Peyer's patch (tissue), 4 donors: ENCODE measurements around the gene RPL19. TPM values are rescaled to one million over a fixed set of nuclear protein-coding genes. Genes with fewer than 3 reads are reported as not detected.

ENCODE experiments used
- DNase-seq, 3 donors: peaks; one replicate each; pipeline ENCODE4 v3.0.0-alpha.2; 2017 to 2019
- H3K27ac ChIP-seq, 4 donors: fragments of 200-600 bp; sonication (generic); one replicate each; pipeline ENCODE4 v1.5.1; 2016 to 2019
- H3K27me3 ChIP-seq, 2 donors: fragments of 200-600 bp; sonication (generic); one replicate each; pipeline ENCODE4 v1.5.1; 2019
- H3K36me3 ChIP-seq, 3 donors: fragments of 200-600 bp; sonication (generic); one replicate each; pipeline ENCODE4 v1.5.1; 2016 to 2019
- H3K4me1 ChIP-seq, 4 donors: fragments of 200-600 bp; sonication (generic); one replicate each; pipeline ENCODE4 v1.5.1; 2016 to 2019
- H3K4me3 ChIP-seq, 4 donors: fragments of 200-600 bp; sonication (generic); 1 replicate in 3 of 4; 2 replicates in 1 of 4; pipeline ENCODE4 v1.5.1; 2016 to 2019; ENCODE audit warnings: mild to moderate bottlenecking in 1 of 4
- H3K9me3 ChIP-seq, 4 donors: fragments of 200-600 bp; sonication (generic); one replicate each; pipeline ENCODE4 v1.5.1; 2016 to 2019; ENCODE audit warnings: mild to moderate bottlenecking in 1 of 4
- POLR2A ChIP-seq, 2 donors: fragments of 450-650 bp; IDR thresholded peaks; one replicate each; pipeline ENCODE4 v1.5.1; 2017; ENCODE audit warnings: antibody characterized with exemption in 2 of 2, mild to moderate bottlenecking in 2 of 2, moderate library complexity in 2 of 2
- total RNA-seq, 4 donors: library from RNA; depleted of rRNA; stranded (reverse); fragments of >200 nt; gene quantifications; one replicate each; pipeline ENCODE4 v1.1.0, GENCODE V29; 2016
- TF ChIP-seq, protein P1 (sequence below), 6 experiments: fragments of 450-650 bp in 4 of 6; fragments of 200-600 bp in 2 of 6; sonication (generic) in 1 of 6; IDR thresholded peaks; one replicate each; pipeline ENCODE4 v1.5.1; 2017 to 2019; ENCODE audit warnings: antibody characterized with exemption in 6 of 6, mild to moderate bottlenecking in 3 of 6, moderate library complexity in 1 of 6

RPL19 gene
- total RNA-seq, 4 donors from 2014 or later: 932 to 2,029 (median 1,420) TPM

DNA sequence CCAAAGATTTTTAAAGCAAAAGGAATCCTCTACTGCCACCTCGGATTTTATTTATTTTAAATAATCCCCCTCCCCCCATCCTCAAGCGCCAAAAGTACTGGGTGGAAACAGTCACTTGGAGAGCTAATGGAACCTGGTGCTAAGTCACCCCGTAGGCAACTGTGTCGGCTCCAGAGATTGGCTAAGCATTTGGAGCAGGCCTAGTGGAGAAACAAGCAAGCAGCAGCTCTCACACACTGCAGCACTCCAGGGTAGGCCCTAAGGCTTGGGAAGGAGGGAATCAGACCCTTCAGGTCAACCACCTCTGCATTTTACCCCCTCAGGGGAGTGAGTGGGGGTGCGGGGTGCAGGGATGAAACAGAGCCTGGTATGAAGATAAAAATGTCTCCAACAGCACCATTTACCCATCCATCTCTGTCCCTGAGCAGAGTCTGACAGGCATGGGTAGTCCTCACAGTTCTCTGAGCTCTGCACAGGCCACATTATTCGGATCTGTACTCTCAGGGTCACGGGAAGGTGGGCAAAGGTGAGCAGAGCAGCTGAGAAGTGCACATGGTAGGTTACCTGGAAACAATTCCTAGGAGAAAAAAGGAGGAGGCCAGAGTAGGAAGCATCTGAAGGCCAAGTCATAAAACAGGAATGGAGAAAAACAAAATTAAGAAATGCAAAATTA is 52.8 kb downstream of the RPL19 start:
- H3K36me3 ChIP-seq: peaks cover 0 to 41% (median 0%) of the 10 kb centered on the region in 3 donors
- H3K4me3 ChIP-seq: no peak overlapping the region
- H3K27ac ChIP-seq: no peak overlapping the region
- no peaks in the 10 kb centered on the region for H3K27me3 ChIP-seq
- no peaks in the 10 kb centered on the region for H3K9me3 ChIP-seq
- DNase-seq: no peak
- TF ChIP-seq, protein P1, sequence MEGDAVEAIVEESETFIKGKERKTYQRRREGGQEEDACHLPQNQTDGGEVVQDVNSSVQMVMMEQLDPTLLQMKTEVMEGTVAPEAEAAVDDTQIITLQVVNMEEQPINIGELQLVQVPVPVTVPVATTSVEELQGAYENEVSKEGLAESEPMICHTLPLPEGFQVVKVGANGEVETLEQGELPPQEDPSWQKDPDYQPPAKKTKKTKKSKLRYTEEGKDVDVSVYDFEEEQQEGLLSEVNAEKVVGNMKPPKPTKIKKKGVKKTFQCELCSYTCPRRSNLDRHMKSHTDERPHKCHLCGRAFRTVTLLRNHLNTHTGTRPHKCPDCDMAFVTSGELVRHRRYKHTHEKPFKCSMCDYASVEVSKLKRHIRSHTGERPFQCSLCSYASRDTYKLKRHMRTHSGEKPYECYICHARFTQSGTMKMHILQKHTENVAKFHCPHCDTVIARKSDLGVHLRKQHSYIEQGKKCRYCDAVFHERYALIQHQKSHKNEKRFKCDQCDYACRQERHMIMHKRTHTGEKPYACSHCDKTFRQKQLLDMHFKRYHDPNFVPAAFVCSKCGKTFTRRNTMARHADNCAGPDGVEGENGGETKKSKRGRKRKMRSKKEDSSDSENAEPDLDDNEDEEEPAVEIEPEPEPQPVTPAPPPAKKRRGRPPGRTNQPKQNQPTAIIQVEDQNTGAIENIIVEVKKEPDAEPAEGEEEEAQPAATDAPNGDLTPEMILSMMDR (IDR thresholded peaks at IDR 0.05): no peak
- no peak for TF ChIP-seq POLR2A (IDR thresholded peaks at IDR 0.05)
- H3K4me1 ChIP-seq: no peaks in the 10 kb centered on the region

Other genes with a start within 250 kb of the RPL19 start
- not detected for gene FBXO47, start 232.9 kb upstream of the RPL19 start, total RNA-seq
- 10 to 100 TPM; 14.5 to 34.7 (median 18.2) TPM for gene PLXDC1, start 48.6 kb upstream of the RPL19 start, total RNA-seq
- not detected for gene ARL5C, start 34.1 kb upstream of the RPL19 start, total RNA-seq
- 1 to 10 TPM; 2.5 to 5.0 (median 2.8) TPM for gene CACNB1, start 2.6 kb upstream of the RPL19 start, total RNA-seq
- under 1 TPM in 2 of 4 donors, not detected in 2; 0.27 to 0.66 TPM for gene STAC2, start 25.7 kb downstream of the RPL19 start, total RNA-seq
- 10 to 100 TPM; 20.5 to 34.7 (median 26.6) TPM for gene FBXL20, start 201.3 kb downstream of the RPL19 start, total RNA-seq